Spleen (tissue), 7 donors: ENCODE data around the gene CNEP1R1.

Experiments used
- CTCF ChIP-seq, 11 experiments: fragments of 200-600 bp in 7 of 11; fragments of 450-650 bp in 4 of 11; sonication (generic) in 4 of 11; IDR thresholded peaks in 8 of 11; conservative IDR thresholded peaks in 3 of 11; 1 replicate in 7 of 11; 2 replicates in 4 of 11; pipeline versions ENCODE4 v1.4.0 to v1.8.0; 2016 to 2021; ENCODE audit warnings: antibody characterized with exemption in 11 of 11, inconsistent platforms in 4 of 11, mild to moderate bottlenecking in 1 of 11
- POLR2A ChIP-seq, 3 donors: fragments of 450-650 bp; IDR thresholded peaks; one replicate each; pipeline ENCODE4 v1.5.1; 2017; ENCODE audit warnings: antibody characterized with exemption in 3 of 3, mild to moderate bottlenecking in 1 of 3
- POLR2AphosphoS5 ChIP-seq, 3 donors: sonication (generic); formaldehyde crosslinking; IDR thresholded peaks; one replicate each; pipeline ENCODE4 v1.5.1; 2017; ENCODE audit warnings: antibody characterized with exemption in 3 of 3
- donor health status: DM: no; HTN: no; CAD: no; lungs with moderate emphysema.
- donor health status: DM: no; HTN: no; CAD: no.
- donor health status: DM: no; HTN: no; CAD: no.

GRCh38 chr16:49977427-49977826, 47.6 kb upstream of the CNEP1R1 start:
- no peak for TF ChIP-seq CTCF (IDR thresholded peaks at IDR 0.05 in 8 of 11, conservative IDR thresholded peaks at IDR 0.05 in 3 of 11)
- TF ChIP-seq POLR2A (IDR thresholded peaks at IDR 0.05), result no peak
- no peak for TF ChIP-seq POLR2AphosphoS5 (IDR thresholded peaks at IDR 0.05)
